NCI-H82 treated with DMSO at 0.1 percent for 48 hours (cell line): ENCODE results near the gene TEX26.

Source experiments
- DNase-seq: peaks from one replicate; lab custom pipeline; 2025; ENCODE audit not compliant: unreplicated experiment; lab: John Stamatoyannopoulos, UW

The TEX26 gene

GRCh38 chr13:31011193-31011860 lies 78.9 kb downstream of the TEX26 start:
- DNase-seq = no peak

- DNase-seq = no peak
Measured at GRCh38 chr13:31011901-31012654, 79.6 kb downstream of the TEX26 start.

- DNase-seq = peak; percentile 4
Measured at GRCh38 chr13:31012655-31013024, 80.2 kb downstream of the TEX26 start.

- DNase-seq = no peak
Measured at GRCh38 chr13:31014456-31014855, 82.0 kb downstream of the TEX26 start.

- DNase-seq = no peak
Measured at GRCh38 chr13:31015199-31015598, 82.7 kb downstream of the TEX26 start.

- no peak for DNase-seq
Measured at GRCh38 chr13:31016342-31017325, 84.2 kb downstream of the TEX26 start.

- no peak for DNase-seq
Measured at GRCh38 chr13:31018511-31018910, 86.1 kb downstream of the TEX26 start.

GRCh38 chr13:31020996-31021395 lies 88.5 kb downstream of the TEX26 start:
- no peak for DNase-seq

GRCh38 chr13:31022288-31022895 lies 89.9 kb downstream of the TEX26 start:
- no peak for DNase-seq

GRCh38 chr13:31022928-31023530 lies 90.6 kb downstream of the TEX26 start:
- DNase-seq = no peak
